GM21447 (cell line): ENCODE measurements around the gene GALNT2.

ENCODE experiments used
- ATAC-seq: cut with Tn5 transposase; IDR thresholded peaks from one replicate; pipeline ENCODE4 v1.9.1; 2021; ENCODE audit not compliant: unreplicated experiment

The GALNT2 gene

GRCh38 chr1:230050973-230051735 lies 15.9 kb upstream of the GALNT2 start:
- no peak for ATAC-seq

- no peak for ATAC-seq
These were observed 15.0 kb upstream of the GALNT2 start for GRCh38 chr1:230052018-230052417.

GRCh38 chr1:230052665-230053064 lies 14.4 kb upstream of the GALNT2 start:
- no peak for ATAC-seq

GRCh38 chr1:230054092-230054749 lies 12.8 kb upstream of the GALNT2 start:
- no peak for ATAC-seq

- ATAC-seq, result no peak
These were observed 10.9 kb upstream of the GALNT2 start for GRCh38 chr1:230056098-230056497.

- ATAC-seq, result no peak
These were observed 9.9 kb upstream of the GALNT2 start for GRCh38 chr1:230057100-230057499.

- ATAC-seq, result no peak
These were observed 9.1 kb upstream of the GALNT2 start for GRCh38 chr1:230057681-230058565.

GRCh38 chr1:230058626-230059025 lies 8.4 kb upstream of the GALNT2 start:
- ATAC-seq, result no peak

- no peak for ATAC-seq
These were observed 5.2 kb upstream of the GALNT2 start for GRCh38 chr1:230061801-230062200.

GRCh38 chr1:230062521-230062920 lies 4.5 kb upstream of the GALNT2 start:
- ATAC-seq, result no peak

- no peak for ATAC-seq
These were observed 2.8 kb upstream of the GALNT2 start for GRCh38 chr1:230064283-230064682.

- no peak for ATAC-seq
These were observed 1.9 kb upstream of the GALNT2 start for GRCh38 chr1:230065161-230065560.

- no peak for ATAC-seq
These were observed 1.5 kb upstream of the GALNT2 start for GRCh38 chr1:230065571-230065970.

GRCh38 chr1:230066031-230066430 lies 1.0 kb upstream of the GALNT2 start:
- no peak for ATAC-seq

- ATAC-seq, result peak; percentile 14
These were observed 407 bp downstream of the GALNT2 start for GRCh38 chr1:230067419-230067870.

GRCh38 chr1:230067871-230068620 lies 1.0 kb downstream of the GALNT2 start:
- no peak for ATAC-seq

- no peak for ATAC-seq
These were observed 1.5 kb downstream of the GALNT2 start for GRCh38 chr1:230068621-230068873.

GRCh38 chr1:230068952-230069684 lies 2.1 kb downstream of the GALNT2 start:
- ATAC-seq, result no peak

GRCh38 chr1:230069796-230070195 lies 2.8 kb downstream of the GALNT2 start:
- ATAC-seq, result no peak
